GM21390 (cell line): ENCODE measurements around the gene DUSP28.

Experiments used
- ATAC-seq: cut with Tn5 transposase; IDR thresholded peaks from one replicate; pipeline ENCODE4 v1.9.1; 2021; ENCODE audit not compliant: unreplicated experiment

The DUSP28 gene

GRCh38 chr2:240572141-240573031 is 12.2 kb downstream of the DUSP28 start:
- ATAC-seq, result no peak

- ATAC-seq, result no peak
Measured at GRCh38 chr2:240573071-240573515, 12.9 kb downstream of the DUSP28 start.

- ATAC-seq, result no peak
Measured at GRCh38 chr2:240573516-240574385, 13.6 kb downstream of the DUSP28 start.

DNA sequence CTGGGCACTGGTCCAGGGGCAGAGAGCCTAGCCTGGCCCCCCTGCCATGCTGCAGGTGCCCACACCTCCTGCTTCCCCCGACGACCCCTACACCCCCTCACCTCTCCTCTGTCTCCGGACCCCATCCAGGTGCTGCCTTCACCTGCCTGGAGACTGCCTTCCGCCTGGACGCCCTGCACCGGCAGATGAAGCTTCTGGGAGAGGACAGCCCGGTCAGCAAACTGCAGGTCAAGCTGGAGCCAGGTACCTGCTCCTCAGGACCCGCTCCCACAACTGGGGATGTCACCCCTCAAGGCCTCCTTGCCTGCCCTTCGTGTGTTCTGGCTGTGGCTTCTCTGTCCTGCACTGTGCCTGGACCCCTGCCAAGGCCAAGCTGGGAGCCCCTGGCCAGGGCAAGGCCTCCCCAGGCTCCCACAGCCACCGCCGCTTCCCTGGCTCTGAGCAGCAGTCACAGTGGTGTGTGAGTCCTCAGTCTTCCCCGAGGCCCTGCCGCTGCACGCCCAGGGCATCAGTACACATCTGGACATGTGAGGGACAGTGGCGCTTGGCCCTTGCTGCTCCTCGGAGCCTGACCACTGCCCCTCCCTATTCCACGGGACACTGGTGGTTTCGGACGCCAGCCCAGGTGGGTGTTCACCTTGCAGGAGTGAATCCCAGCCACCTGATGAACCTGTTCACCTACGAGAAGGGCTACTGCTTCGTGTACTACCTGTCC is 14.4 kb downstream of the DUSP28 start:
- ATAC-seq, result no peak

DNA sequence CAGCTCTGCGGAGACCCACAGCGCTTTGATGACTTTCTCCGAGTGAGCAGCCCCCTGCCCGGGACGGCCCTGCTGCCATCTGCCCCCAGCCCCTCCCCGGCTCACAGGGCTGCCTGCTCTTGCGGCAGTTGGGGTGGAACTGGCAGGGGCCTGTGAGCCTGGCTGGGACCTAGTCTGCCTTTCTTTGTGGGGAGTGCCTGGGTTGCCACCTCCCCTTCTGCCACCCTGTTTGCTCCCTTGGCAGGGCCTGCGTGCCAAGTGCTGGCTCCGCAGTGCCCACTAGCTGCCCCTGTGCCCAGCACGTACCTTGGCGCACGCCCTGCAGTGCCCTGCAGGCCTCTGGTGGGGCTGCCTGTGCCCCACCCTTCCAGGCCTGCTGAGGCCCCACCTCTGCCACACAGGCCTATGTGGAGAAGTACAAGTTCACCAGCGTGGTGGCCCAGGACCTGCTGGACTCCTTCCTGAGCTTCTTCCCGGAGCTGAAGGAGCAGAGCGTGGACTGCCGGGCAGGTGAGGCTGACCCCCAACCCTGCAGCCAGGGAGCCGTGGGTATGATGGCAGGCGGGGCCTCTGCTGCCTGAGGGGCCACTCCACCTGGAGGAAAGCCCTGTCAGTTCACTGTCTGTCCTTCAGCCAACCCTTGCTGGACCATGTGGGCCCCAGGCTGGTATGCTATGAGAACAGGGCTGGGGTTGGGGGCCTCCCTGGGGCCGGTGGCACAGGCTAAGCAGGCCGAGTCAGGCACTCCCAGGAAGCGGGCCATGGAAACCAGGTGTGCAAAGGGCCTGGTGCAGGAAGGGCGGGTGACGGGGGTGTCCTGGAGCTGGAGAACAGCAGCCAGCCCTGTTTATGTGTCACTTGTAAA is 15.2 kb downstream of the DUSP28 start:
- no peak for ATAC-seq

- no peak for ATAC-seq
Measured at GRCh38 chr2:240576036-240576435, 15.9 kb downstream of the DUSP28 start.

- ATAC-seq, result no peak
Measured at GRCh38 chr2:240576436-240577205, 16.5 kb downstream of the DUSP28 start.

- ATAC-seq, result no peak
Measured at GRCh38 chr2:240577281-240578109, 17.3 kb downstream of the DUSP28 start.

GRCh38 chr2:240578110-240578450 is 17.9 kb downstream of the DUSP28 start:
- ATAC-seq, result no peak

- ATAC-seq, result no peak
Measured at GRCh38 chr2:240578488-240578887, 18.3 kb downstream of the DUSP28 start.

DNA sequence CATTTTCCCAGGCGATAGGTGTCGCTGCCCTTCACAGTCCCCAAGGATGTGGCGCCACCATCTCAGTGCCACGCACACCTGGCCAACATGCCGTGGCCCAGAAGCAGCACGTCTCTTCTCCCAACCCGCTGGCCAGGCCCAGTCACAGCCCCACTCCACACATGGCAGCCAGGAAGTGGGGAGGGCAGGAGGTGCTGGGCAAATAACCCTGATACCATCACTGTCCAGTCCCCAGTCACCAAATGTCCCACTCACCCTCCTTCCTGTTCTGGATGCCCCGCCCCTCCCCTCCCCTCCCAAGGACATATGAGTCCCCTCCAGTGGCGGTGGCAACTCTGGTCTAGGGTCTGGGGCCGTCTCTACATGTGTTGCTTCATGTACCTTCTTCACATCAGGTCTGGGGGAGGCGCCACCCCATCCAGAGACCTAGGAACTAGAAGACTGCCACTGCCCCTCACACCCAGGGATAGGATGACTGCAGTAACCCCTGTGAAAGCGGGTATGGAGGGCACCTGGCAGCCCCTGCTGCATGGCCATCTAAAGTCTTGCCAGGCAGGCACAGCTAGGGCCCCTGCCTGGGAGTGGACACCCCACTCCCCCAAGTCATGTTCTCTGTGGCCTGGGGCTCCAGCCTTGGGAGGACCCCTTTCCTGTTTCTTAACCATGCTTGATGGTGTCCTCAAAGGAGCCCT is 19.1 kb downstream of the DUSP28 start:
- ATAC-seq, result no peak

GRCh38 chr2:240579771-240580614 is 19.8 kb downstream of the DUSP28 start:
- ATAC-seq, result no peak

GRCh38 chr2:240581811-240582210 is 21.7 kb downstream of the DUSP28 start:
- ATAC-seq, result no peak

GRCh38 chr2:240582781-240583180 is 22.6 kb downstream of the DUSP28 start:
- ATAC-seq, result no peak

GRCh38 chr2:240583774-240584173 is 23.6 kb downstream of the DUSP28 start:
- ATAC-seq, result no peak

DNA sequence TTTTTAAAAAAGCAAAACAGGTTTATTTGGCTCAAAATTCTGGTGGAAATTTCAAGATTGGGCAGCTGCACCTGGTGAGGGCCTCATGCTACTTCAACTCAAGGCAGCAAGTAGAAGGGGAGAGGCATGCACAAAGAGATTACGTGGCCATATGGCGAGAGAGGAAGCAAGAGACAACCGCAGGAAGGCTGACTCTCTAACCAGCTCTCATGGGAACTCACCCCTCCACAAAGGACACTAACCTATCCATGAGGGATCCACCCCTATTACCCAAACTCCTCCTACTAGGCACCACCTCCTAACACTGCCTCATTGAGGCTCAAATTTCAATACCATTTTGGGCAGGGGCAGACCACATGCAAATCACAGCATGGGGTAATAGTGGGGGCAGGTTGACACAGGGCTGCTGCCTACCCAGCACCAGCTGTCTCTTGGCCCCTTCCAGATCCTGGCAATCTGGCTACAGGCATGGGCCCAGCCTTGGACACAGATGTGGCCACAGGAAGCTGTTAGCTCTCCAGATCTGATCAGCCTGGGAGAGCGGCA is 24.4 kb downstream of the DUSP28 start:
- ATAC-seq, result peak; percentile 59

- ATAC-seq, result peak; percentile 30
Measured at GRCh38 chr2:240585101-240585500, 24.9 kb downstream of the DUSP28 start.
